ENCODE measurements around the gene SLC11A2.

SLC11A2 gene

GRCh38 chr12:51025836-51026638, at the start of gene SLC11A2:
TSS of gene SLC11A2 (minus strand) at chr12:51026384. CDS start at chr12:51010728, 15,656 bp downstream.
- peaks cover 14% of the 10 kb centered on the region in 2 donors for H3K4me1 ChIP-seq (ENCODE audit: control insufficient read depth in 2 of 2, insufficient read depth in 2 of 2, low read length in 2 of 2)
- peak within 1 kb of the TSS; percentile 68 to 93 for H3K4me3 ChIP-seq (ENCODE audit: low read length in 2 of 2)
- H3K9me3 ChIP-seq (ENCODE audit: control insufficient read depth in 2 of 2, low read length in 2 of 2): no peaks in the 10 kb centered on the region
- H3K27me3 ChIP-seq (ENCODE audit: control insufficient read depth in 2 of 2, insufficient read depth in 2 of 2, low read length in 2 of 2): no peaks in the 10 kb centered on the region
- H3K9ac ChIP-seq (ENCODE audit: low read depth in 1 of 2, low read length in 2 of 2): peak within 1 kb of the TSS; percentile 71 to 80
- H3K36me3 ChIP-seq (ENCODE audit: control insufficient read depth in 2 of 2, insufficient read depth in 2 of 2, low read length in 2 of 2): no peaks in the 10 kb centered on the region
- H3K27ac ChIP-seq (ENCODE audit: low read depth in 2 of 2, low read length in 2 of 2): peak within 1 kb of the TSS; percentile 87 to 92

DNA sequence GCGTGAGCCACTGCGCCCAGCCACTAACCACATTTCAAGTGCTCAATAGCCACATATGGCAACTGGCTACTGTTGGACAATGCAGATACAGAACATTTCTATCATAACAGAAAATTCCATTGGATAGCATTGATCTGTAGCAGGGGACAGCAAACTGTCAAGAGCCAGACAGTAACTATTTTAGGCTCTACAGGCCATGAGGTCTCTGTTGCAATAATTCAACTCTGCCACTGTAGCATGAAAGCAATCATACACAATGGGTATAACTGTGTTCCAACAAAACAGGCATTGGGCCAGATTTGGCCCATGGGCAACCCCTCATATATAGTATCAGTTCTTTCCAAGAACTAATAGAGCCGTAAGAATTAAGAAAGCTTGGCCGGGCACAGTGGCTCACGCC, 49.2 kb upstream of the SLC11A2 start:
- peaks cover 0 to 3% of the 10 kb centered on the region in 2 donors for H3K4me1 ChIP-seq (ENCODE audit: control insufficient read depth in 2 of 2, insufficient read depth in 2 of 2, low read length in 2 of 2)
- H3K27ac ChIP-seq (ENCODE audit: low read depth in 2 of 2, low read length in 2 of 2): no peak overlapping the region
- no peak overlapping the region for H3K9ac ChIP-seq (ENCODE audit: low read depth in 1 of 2, low read length in 2 of 2)
- peaks cover 19 to 24% of the 10 kb centered on the region in 2 donors for H3K36me3 ChIP-seq (ENCODE audit: control insufficient read depth in 2 of 2, insufficient read depth in 2 of 2, low read length in 2 of 2)
- no peak overlapping the region for H3K4me3 ChIP-seq (ENCODE audit: low read length in 2 of 2)
- no peaks in the 10 kb centered on the region for H3K27me3 ChIP-seq (ENCODE audit: control insufficient read depth in 2 of 2, insufficient read depth in 2 of 2, low read length in 2 of 2)
- H3K9me3 ChIP-seq (ENCODE audit: control insufficient read depth in 2 of 2, low read length in 2 of 2): no peaks in the 10 kb centered on the region

GRCh38 chr12:51071663-51072062, 45.5 kb upstream of the SLC11A2 start:
- no peaks in the 10 kb centered on the region for H3K27me3 ChIP-seq (ENCODE audit: control insufficient read depth in 2 of 2, insufficient read depth in 2 of 2, low read length in 2 of 2)
- peaks cover 40 to 43% of the 10 kb centered on the region in 2 donors for H3K36me3 ChIP-seq (ENCODE audit: control insufficient read depth in 2 of 2, insufficient read depth in 2 of 2, low read length in 2 of 2)
- H3K9ac ChIP-seq (ENCODE audit: low read depth in 1 of 2, low read length in 2 of 2): no peak overlapping the region
- no peaks in the 10 kb centered on the region for H3K9me3 ChIP-seq (ENCODE audit: control insufficient read depth in 2 of 2, low read length in 2 of 2)
- no peak overlapping the region for H3K27ac ChIP-seq (ENCODE audit: low read depth in 2 of 2, low read length in 2 of 2)
- H3K4me1 ChIP-seq (ENCODE audit: control insufficient read depth in 2 of 2, insufficient read depth in 2 of 2, low read length in 2 of 2): no peaks in the 10 kb centered on the region
- no peak overlapping the region for H3K4me3 ChIP-seq (ENCODE audit: low read length in 2 of 2)

DNA sequence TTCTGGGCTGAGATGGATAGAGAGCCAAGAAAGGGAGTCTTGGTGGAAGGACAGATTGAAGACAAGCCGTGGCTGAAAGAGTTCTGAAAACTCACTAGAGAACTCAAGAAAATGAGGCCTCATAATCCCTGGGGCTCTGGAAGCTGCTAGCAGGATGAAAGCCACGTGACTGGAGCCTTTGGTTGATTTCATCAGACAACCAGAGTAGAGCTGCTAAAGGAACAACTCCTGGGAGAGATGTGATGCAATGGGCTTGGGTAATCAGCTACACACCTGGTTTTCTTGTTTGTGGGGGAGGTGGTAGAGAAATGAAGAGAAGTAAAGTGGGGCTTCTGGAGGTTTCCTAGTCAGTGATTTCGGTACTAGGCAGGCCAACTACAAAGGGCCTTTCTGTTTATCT, 43.8 kb upstream of the SLC11A2 start:
- Histone ChIP-seq H3K27ac (ENCODE audit: low read depth in 2 of 2, low read length in 2 of 2) (no peak overlapping the region), H3K36me3 (ENCODE audit: control insufficient read depth in 2 of 2, insufficient read depth in 2 of 2, low read length in 2 of 2) (peaks cover 48 to 49% of the 10 kb centered on the region in 2 donors), H3K9me3 (ENCODE audit: control insufficient read depth in 2 of 2, low read length in 2 of 2) (no peaks in the 10 kb centered on the region), H3K4me3 (ENCODE audit: low read length in 2 of 2) (no peak overlapping the region), H3K9ac (ENCODE audit: low read depth in 1 of 2, low read length in 2 of 2) (no peak overlapping the region), H3K27me3 (ENCODE audit: control insufficient read depth in 2 of 2, insufficient read depth in 2 of 2, low read length in 2 of 2) (no peaks in the 10 kb centered on the region), H3K4me1 (ENCODE audit: control insufficient read depth in 2 of 2, insufficient read depth in 2 of 2, low read length in 2 of 2) (no peaks in the 10 kb centered on the region)

DNA sequence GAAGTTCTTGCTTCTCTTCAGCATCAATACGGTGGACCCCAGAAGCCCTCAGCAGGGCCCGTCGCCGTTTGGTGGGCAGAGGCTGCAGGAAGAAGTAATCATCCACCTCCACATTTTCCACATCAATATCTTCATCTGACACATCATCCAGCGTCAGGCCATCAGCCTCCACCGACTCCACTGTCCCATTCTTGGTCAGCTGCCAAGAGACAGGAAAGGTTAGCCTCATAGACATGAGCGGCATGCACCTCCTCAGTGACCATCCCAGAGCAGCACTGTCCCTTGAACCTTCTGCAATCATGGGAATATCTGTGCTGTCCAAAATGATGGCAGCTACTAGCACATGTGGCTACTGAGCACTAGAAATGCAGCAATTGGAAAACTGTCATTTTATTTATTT, 41.6 kb upstream of the SLC11A2 start:
- Histone ChIP-seq H3K27me3 (ENCODE audit: control insufficient read depth in 2 of 2, insufficient read depth in 2 of 2, low read length in 2 of 2) (no peaks in the 10 kb centered on the region), H3K27ac (ENCODE audit: low read depth in 2 of 2, low read length in 2 of 2) (no peak overlapping the region), H3K36me3 (ENCODE audit: control insufficient read depth in 2 of 2, insufficient read depth in 2 of 2, low read length in 2 of 2) (peaks cover 63 to 65% of the 10 kb centered on the region in 2 donors), H3K9me3 (ENCODE audit: control insufficient read depth in 2 of 2, low read length in 2 of 2) (no peaks in the 10 kb centered on the region), H3K4me3 (ENCODE audit: low read length in 2 of 2) (no peak overlapping the region), H3K9ac (ENCODE audit: low read depth in 1 of 2, low read length in 2 of 2) (no peak overlapping the region), H3K4me1 (ENCODE audit: control insufficient read depth in 2 of 2, insufficient read depth in 2 of 2, low read length in 2 of 2) (no peaks in the 10 kb centered on the region)

DNA sequence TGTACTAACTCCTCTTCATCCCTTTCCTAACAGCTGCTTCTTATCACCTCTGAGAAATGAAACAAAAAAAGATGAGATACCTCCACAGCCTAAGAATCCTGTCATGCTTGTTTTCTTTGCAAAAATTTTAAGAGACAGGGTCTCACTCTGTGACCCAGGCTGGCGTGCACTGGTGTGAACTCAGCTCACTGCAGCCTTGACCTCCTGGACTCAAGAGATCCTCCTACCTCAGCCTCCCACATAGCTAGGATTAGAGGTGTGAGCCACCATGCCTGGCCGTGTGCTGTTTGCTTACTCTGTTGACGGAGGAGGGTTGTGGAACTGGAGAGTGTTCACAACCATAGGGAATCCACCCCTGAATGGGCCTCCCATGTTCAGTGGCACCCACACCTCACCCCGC, 41.0 kb upstream of the SLC11A2 start:
- H3K9me3 ChIP-seq (ENCODE audit: control insufficient read depth in 2 of 2, low read length in 2 of 2): no peaks in the 10 kb centered on the region
- H3K27me3 ChIP-seq (ENCODE audit: control insufficient read depth in 2 of 2, insufficient read depth in 2 of 2, low read length in 2 of 2): no peaks in the 10 kb centered on the region
- H3K4me1 ChIP-seq (ENCODE audit: control insufficient read depth in 2 of 2, insufficient read depth in 2 of 2, low read length in 2 of 2): no peaks in the 10 kb centered on the region
- no peak overlapping the region for H3K4me3 ChIP-seq (ENCODE audit: low read length in 2 of 2)
- H3K9ac ChIP-seq (ENCODE audit: low read depth in 1 of 2, low read length in 2 of 2): no peak overlapping the region
- H3K36me3 ChIP-seq (ENCODE audit: control insufficient read depth in 2 of 2, insufficient read depth in 2 of 2, low read length in 2 of 2): peaks cover 65 to 67% of the 10 kb centered on the region in 2 donors
- H3K27ac ChIP-seq (ENCODE audit: low read depth in 2 of 2, low read length in 2 of 2): no peak overlapping the region

DNA sequence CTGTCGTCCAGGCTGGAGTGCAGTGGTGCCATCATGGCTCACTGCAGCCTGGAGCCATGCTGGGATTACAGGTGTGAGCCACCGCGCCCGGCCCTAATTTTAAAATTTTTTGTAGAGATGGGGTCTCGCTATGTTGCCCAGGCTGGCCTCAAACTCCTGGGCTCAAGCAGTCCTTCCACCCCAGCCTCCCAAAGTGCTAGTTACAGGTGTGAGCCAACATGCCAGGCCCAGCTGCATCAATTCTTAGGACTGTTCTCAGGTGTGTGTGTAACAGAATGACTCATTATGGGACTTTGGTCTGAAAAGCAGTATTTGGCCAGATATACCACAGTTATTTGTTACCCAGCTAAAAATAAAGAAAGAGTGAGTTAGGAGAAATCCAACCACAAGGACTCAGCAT, 39.3 kb upstream of the SLC11A2 start:
- Histone ChIP-seq H3K27ac (ENCODE audit: low read depth in 2 of 2, low read length in 2 of 2) (no peak overlapping the region), H3K36me3 (ENCODE audit: control insufficient read depth in 2 of 2, insufficient read depth in 2 of 2, low read length in 2 of 2) (peaks cover 56 to 69% of the 10 kb centered on the region in 2 donors), H3K9me3 (ENCODE audit: control insufficient read depth in 2 of 2, low read length in 2 of 2) (no peaks in the 10 kb centered on the region), H3K9ac (ENCODE audit: low read depth in 1 of 2, low read length in 2 of 2) (no peak overlapping the region), H3K4me1 (ENCODE audit: control insufficient read depth in 2 of 2, insufficient read depth in 2 of 2, low read length in 2 of 2) (no peaks in the 10 kb centered on the region), H3K4me3 (ENCODE audit: low read length in 2 of 2) (no peak overlapping the region), H3K27me3 (ENCODE audit: control insufficient read depth in 2 of 2, insufficient read depth in 2 of 2, low read length in 2 of 2) (no peaks in the 10 kb centered on the region)

DNA sequence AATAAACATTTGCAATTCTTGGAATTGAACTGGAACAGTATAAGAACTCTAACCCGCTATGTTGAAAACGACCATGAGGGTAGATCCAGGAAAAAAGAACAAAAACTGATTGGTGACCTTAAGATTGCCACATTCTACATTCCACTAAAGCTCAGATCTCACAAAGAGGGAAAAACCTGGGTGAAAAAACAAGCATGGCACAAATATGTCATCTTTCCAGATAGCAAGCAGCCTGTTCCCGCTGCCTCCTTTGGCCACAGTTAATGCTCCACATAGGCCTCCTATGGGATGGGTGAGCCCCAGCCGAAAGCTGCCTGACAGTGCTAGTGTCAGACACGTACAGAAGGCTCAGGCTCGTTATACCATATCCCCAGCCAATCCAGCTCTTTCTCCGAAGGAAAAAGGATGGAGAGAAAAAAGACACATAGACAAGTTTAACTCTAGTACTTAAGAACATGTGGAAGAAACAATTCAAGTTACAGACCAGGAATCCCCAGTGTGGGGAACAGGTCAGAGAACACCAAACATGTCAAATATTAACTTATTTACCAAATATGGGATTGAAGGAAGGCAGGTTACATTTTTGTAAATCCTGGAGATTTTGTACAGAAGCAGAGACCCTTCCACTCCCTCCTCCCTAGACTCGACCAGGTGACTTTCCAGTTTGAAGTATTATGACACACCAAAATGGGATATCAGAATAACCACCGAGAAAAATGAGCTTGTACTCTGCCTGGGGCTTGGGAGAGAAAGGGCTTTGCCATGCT, 36.6 kb upstream of the SLC11A2 start:
- no peaks in the 10 kb centered on the region for H3K27me3 ChIP-seq (ENCODE audit: control insufficient read depth in 2 of 2, insufficient read depth in 2 of 2, low read length in 2 of 2)
- no peak overlapping the region for H3K27ac ChIP-seq (ENCODE audit: low read depth in 2 of 2, low read length in 2 of 2)
- H3K36me3 ChIP-seq (ENCODE audit: control insufficient read depth in 2 of 2, insufficient read depth in 2 of 2, low read length in 2 of 2): peaks cover 68 to 87% of the 10 kb centered on the region in 2 donors

DNA sequence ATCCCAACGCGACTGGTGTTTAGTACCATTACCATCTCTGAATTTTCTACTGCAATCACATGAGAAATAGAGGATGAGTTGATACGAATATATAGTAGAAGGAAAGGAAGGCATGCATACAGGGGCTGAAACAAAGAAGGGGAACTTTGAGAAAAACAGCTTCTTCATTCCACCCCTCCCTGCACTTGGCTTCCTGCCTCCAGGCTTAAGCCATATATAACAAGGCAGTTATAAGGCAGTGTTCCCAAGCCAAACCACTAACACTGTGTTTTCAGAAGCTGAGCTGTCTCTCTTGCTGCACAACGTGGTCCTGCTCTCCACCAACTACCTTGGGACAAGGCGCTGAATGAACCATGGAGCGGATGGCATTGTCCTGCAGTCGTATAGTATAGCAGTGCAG, 32.9 kb upstream of the SLC11A2 start:
- H3K9ac ChIP-seq (ENCODE audit: low read depth in 1 of 2, low read length in 2 of 2): no peak overlapping the region
- H3K27ac ChIP-seq (ENCODE audit: low read depth in 2 of 2, low read length in 2 of 2): no peak overlapping the region
- no peak overlapping the region for H3K4me3 ChIP-seq (ENCODE audit: low read length in 2 of 2)
- H3K4me1 ChIP-seq (ENCODE audit: control insufficient read depth in 2 of 2, insufficient read depth in 2 of 2, low read length in 2 of 2): no peaks in the 10 kb centered on the region
- H3K36me3 ChIP-seq (ENCODE audit: control insufficient read depth in 2 of 2, insufficient read depth in 2 of 2, low read length in 2 of 2): peaks cover 62 to 85% of the 10 kb centered on the region in 2 donors
- no peaks in the 10 kb centered on the region for H3K27me3 ChIP-seq (ENCODE audit: control insufficient read depth in 2 of 2, insufficient read depth in 2 of 2, low read length in 2 of 2)
- H3K9me3 ChIP-seq (ENCODE audit: control insufficient read depth in 2 of 2, low read length in 2 of 2): no peaks in the 10 kb centered on the region

More for the DNA sequence above, 36.6 kb upstream of the SLC11A2 start:
- no peak overlapping the region for H3K4me3 ChIP-seq (ENCODE audit: low read length in 2 of 2)
- H3K9me3 ChIP-seq (ENCODE audit: control insufficient read depth in 2 of 2, low read length in 2 of 2): no peaks in the 10 kb centered on the region
- no peaks in the 10 kb centered on the region for H3K4me1 ChIP-seq (ENCODE audit: control insufficient read depth in 2 of 2, insufficient read depth in 2 of 2, low read length in 2 of 2)
- H3K9ac ChIP-seq (ENCODE audit: low read depth in 1 of 2, low read length in 2 of 2): no peak overlapping the region

DNA sequence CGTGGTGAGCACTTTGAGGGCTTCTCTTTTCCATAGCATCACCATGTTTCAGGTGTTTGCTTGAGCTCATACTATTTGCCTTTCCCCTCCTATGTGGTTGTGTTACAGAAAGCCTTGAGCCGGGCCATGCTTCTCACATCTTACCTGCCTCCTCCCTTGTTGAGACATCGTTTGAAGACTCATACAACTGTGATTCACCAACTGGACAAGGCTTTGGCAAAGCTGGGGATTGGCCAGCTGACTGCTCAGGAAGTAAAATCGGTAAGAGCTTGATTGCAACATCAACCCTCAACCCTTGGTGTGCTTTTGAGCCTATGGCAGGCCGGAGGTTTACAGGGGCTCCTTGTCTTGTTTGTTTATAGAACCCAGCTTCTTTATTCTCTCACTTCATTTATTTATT, 30.1 kb upstream of the SLC11A2 start:
- no peaks in the 10 kb centered on the region for H3K27me3 ChIP-seq (ENCODE audit: control insufficient read depth in 2 of 2, insufficient read depth in 2 of 2, low read length in 2 of 2)

More for the DNA sequence above, 30.1 kb upstream of the SLC11A2 start:
- no peak overlapping the region for H3K4me3 ChIP-seq (ENCODE audit: low read length in 2 of 2)
- H3K27ac ChIP-seq (ENCODE audit: low read depth in 2 of 2, low read length in 2 of 2): no peak overlapping the region
- H3K9me3 ChIP-seq (ENCODE audit: control insufficient read depth in 2 of 2, low read length in 2 of 2): no peaks in the 10 kb centered on the region
- H3K36me3 ChIP-seq (ENCODE audit: control insufficient read depth in 2 of 2, insufficient read depth in 2 of 2, low read length in 2 of 2): peaks cover 59 to 71% of the 10 kb centered on the region in 2 donors
- H3K4me1 ChIP-seq (ENCODE audit: control insufficient read depth in 2 of 2, insufficient read depth in 2 of 2, low read length in 2 of 2): no peaks in the 10 kb centered on the region
- no peak overlapping the region for H3K9ac ChIP-seq (ENCODE audit: low read depth in 1 of 2, low read length in 2 of 2)
